HepG2 (cell line): ENCODE results near the gene QKI. TPM values are rescaled to one million over a fixed set of nuclear protein-coding genes. Genes with fewer than 3 reads are reported as not detected.
A peak's percentile ranks its signal among the peaks of the same experiment; 100 is the strongest.

ENCODE experiments used
- ATAC-seq: fragments of 200-7000 bp; cut with Tn5 transposase; 3 replicates; pipeline ENCODE4 v1.9.1; 2020; ENCODE audit warnings: mild to moderate bottlenecking, moderate library complexity
- BruUV-seq: library from RNA; stranded (reverse); fragments of 400-500 nt; replicated peaks from 2 replicates; lab custom pipeline; 2021; lab: Mats Ljungman, UMichigan
- CTCF ChIA-PET: fragments of 300-600 bp; formaldehyde crosslinking; extraction: SDS; loops from one replicate; lab custom pipeline; 2021; ENCODE audit warnings: low total read pairs, inconsistent platforms, low intra/inter-chr PET ratio; lab: Yijun Ruan, JAX
- POLR2A ChIA-PET: fragments of 350-600 bp; sonication (Branson Sonifier 250); formaldehyde crosslinking; loops from one replicate; lab custom pipeline; 2020; ENCODE audit warnings: antibody characterized with exemption, inconsistent platforms; lab: Yijun Ruan, JAX
- DNase-seq: peaks from one replicate; pipeline ENCODE4 v3.0.0-alpha.2; 2015; ENCODE audit warnings: low spot score
- FAIRE-seq: peaks from 3 replicates; lab custom pipeline; 2011; peaks lifted over from hg19 to GRCh38; lab: Jason Lieb, UNC
- H2AFZ ChIP-seq: one replicate; pipeline ENCODE4 v1.6.1; 2011; ENCODE audit warnings: low read length, inconsistent platforms
- H3K27ac ChIP-seq: fragments of 300-600 bp; 3 replicates; pipeline ENCODE4 v1.8.0; 2011; ENCODE audit warnings: mixed run types, mild to moderate bottlenecking, mixed read lengths, low read length, inconsistent platforms; ENCODE audit not compliant: insufficient read depth; ENCODE audit errors: extremely low read length
- H3K27me3 ChIP-seq, 2 experiments: fragments of 200-600 bp in 1 of 2; 2 replicates in 1 of 2; 3 replicates in 1 of 2; pipeline versions ENCODE4 v1.6.0 to v1.8.0; 2011; ENCODE audit warnings: low read length in 2 of 2, mild to moderate bottlenecking in 2 of 2, moderate library complexity in 2 of 2, inconsistent platforms in 1 of 2; ENCODE audit not compliant: insufficient read depth in 2 of 2, control insufficient read depth in 1 of 2
- H3K36me3 ChIP-seq, 2 experiments: fragments of 200-600 bp in 1 of 2; replicated peaks in 1 of 2; 2 replicates in 1 of 2; 3 replicates in 1 of 2; pipeline versions ENCODE4 v1.5.1 to v1.8.0; 2011; ENCODE audit warnings: low read length in 2 of 2, inconsistent platforms in 1 of 2; ENCODE audit not compliant: insufficient read depth in 2 of 2, control insufficient read depth in 1 of 2
- H3K4me1 ChIP-seq: 2 replicates; pipeline ENCODE4 v1.5.1; 2012; ENCODE audit warnings: low read length, inconsistent platforms; ENCODE audit not compliant: insufficient read depth
- H3K4me2 ChIP-seq: 2 replicates; pipeline ENCODE4 v1.6.0; 2011; ENCODE audit warnings: low read depth, low read length, inconsistent platforms
- H3K4me3 ChIP-seq, 3 experiments: fragments of 200-600 bp in 1 of 3; sonication (generic), shearing (Covaris generic) in 1 of 3; replicated peaks in 1 of 3; 2 replicates each; pipeline ENCODE4 v1.5.1; 2011 to 2016; ENCODE audit warnings: low read length in 3 of 3, inconsistent platforms in 2 of 3, low read depth in 2 of 3, mild to moderate bottlenecking in 2 of 3, control low read depth in 1 of 3, mixed read lengths in 1 of 3; ENCODE audit not compliant: insufficient read depth in 1 of 3
- H3K79me2 ChIP-seq: one replicate; pipeline ENCODE4 v1.6.1; 2011; ENCODE audit warnings: low read length, inconsistent platforms; ENCODE audit not compliant: insufficient read depth
- H3K9ac ChIP-seq: 2 replicates; pipeline ENCODE4 v1.6.0; 2011; ENCODE audit warnings: mild to moderate bottlenecking, low read depth, low read length, inconsistent platforms; ENCODE audit not compliant: insufficient read depth
- H3K9me3 ChIP-seq: 2 replicates; pipeline ENCODE4 v1.5.1; 2012; ENCODE audit warnings: mild to moderate bottlenecking, low read length
- H4K20me1 ChIP-seq: 2 replicates; pipeline ENCODE4 v1.6.0; 2011; ENCODE audit warnings: inconsistent platforms, mild to moderate bottlenecking, low read length, moderate library complexity; ENCODE audit not compliant: insufficient read depth
- MBNL3 ChIP-seq: fragments of 250-450 bp; sonication (Bioruptor Pico); conservative IDR thresholded peaks from 2 replicates; pipeline ENCODE4 v1.8.0; 2022; ENCODE audit warnings: mild to moderate bottlenecking, inconsistent platforms
- NFYC ChIP-seq: IDR thresholded peaks from 2 replicates; pipeline ENCODE4 v1.6.1; 2016; ENCODE audit warnings: missing genetic modification reagents, missing compliant biosample characterization
- RARA ChIP-seq: IDR thresholded peaks from 2 replicates; pipeline ENCODE4 v1.6.1; 2016; ENCODE audit warnings: missing genetic modification reagents, missing compliant biosample characterization
- SUZ12 ChIP-seq: fragments of 150-350 bp; IDR thresholded peaks from 2 replicates; pipeline ENCODE4 v1.6.1; 2014; ENCODE audit warnings: low read depth, low read length
- ZNF143 ChIP-seq: sonication (generic); formaldehyde crosslinking; IDR thresholded peaks from 2 replicates; pipeline ENCODE4 v1.4.0; 2020; ENCODE audit warnings: missing genetic modification reagents
- ZNF230 ChIP-seq: sonication (generic); formaldehyde crosslinking; IDR thresholded peaks from 2 replicates; pipeline ENCODE4 v1.4.0; 2020; ENCODE audit warnings: mild to moderate bottlenecking, missing genetic modification reagents
- ZNF558 ChIP-seq: sonication (generic); formaldehyde crosslinking; IDR thresholded peaks from 2 replicates; pipeline ENCODE4 v1.9.0; 2022; ENCODE audit warnings: mild to moderate bottlenecking, missing genetic modification reagents, borderline replicate concordance
- WGBS: methylation state at CpG from one replicate; pipeline ENCODE4 v1.1.6; 2017; ENCODE audit warnings: low lambda C conversion rate; 5-methylcytosine and 5-hydroxymethylcytosine counted together
- in situ Hi-C: cut with HindIII; loops from 2 replicates; pipeline ENCODE4 v1.10.0; 2017; ENCODE audit warnings: low pct_unique_long_range_greater_than_20kb; ENCODE audit not compliant: extremely low pct_ligation_motif_present
- intact Hi-C: fragments of 100-400 bp; cut with micrococcal nuclease; formaldehyde crosslinking; loops from one replicate; pipeline ENCODE4 v1.10.0; 2022; ENCODE audit not compliant: unreplicated experiment
- polyA plus RNA-seq, 8 experiments: library from polyadenylated mRNA; depleted of rRNA in 3 of 8; stranded (reverse) in 7 of 8; unstranded in 1 of 8; fragments of >200 nt; fragmentation: Illumina TruSeq in 4 of 8; extraction: Trizol in 4 of 8; gene quantifications; 2 replicates each; pipeline versions ENCODE4 v1.2.1 to v1.2.3, GENCODE V29; 2011 to 2016; ENCODE audit warnings: low read depth in 4 of 8, missing spikeins in 1 of 8, mixed read lengths in 1 of 8; ENCODE audit not compliant: insufficient read depth in 1 of 8
- total RNA-seq, 5 experiments: library from RNA; depleted of rRNA; stranded (reverse); fragments of >200 nt; fragmentation: Illumina TruSeq; extraction: Trizol; gene quantifications; 2 replicates each; pipeline ENCODE4 v1.2.3, GENCODE V29; 2016; ENCODE audit warnings: low read depth in 1 of 5
- TF ChIP-seq, protein P1 (sequence below): sonication (generic); formaldehyde crosslinking; IDR thresholded peaks from 2 replicates; pipeline ENCODE4 v1.5.1; 2020; ENCODE audit warnings: mild to moderate bottlenecking, moderate library complexity, missing genetic modification reagents
- TF ChIP-seq, protein P2 (sequence below): IDR thresholded peaks from 2 replicates; pipeline ENCODE4 v1.6.1; 2016; ENCODE audit warnings: missing biosample characterization, missing genetic modification reagents, low read depth

QKI gene
- total and polyA plus RNA-seq, 2 of the 13 experiments (the other 11 are each of a cell fraction or from before 2014, with no cell fraction given) = 136 to 137 TPM

DNA sequence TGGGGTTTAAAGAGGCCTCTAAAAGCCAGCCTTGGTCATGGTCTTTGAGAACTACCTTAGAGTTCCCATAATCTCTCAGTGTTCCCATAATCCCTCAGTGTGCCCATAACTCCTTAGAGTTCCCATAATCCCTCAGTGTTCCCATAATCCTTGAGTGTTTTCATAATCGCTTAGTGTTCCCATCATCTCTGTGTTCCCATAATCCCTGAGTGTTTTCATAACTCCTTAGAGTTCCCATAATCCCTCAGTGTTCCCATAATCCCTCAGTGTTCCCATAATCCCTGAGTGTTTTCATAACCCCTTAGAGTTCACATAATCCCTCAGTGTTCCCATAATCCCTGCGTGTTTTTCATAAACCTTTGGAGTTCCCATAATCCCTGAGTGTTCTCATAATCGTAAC, 199.2 kb downstream of the QKI start:
- no peak for ATAC-seq
- WGBS = 46% methylated on average over 3 of the region's 3 CpGs
- TF ChIP-seq RARA (CRISPR knock-in tag) (no peak), ZNF230 (CRISPR knock-in tag) (no peak), MBNL3 (CRISPR knock-in tag) (no peak), ZNF143 (CRISPR knock-in tag) (peak; percentile 28; the same call in 1 of the 2 replicates), NFYC (no peak), SUZ12 (no peak), ZNF558 (CRISPR knock-in tag) (no peak)
- TF ChIP-seq, protein P1, sequence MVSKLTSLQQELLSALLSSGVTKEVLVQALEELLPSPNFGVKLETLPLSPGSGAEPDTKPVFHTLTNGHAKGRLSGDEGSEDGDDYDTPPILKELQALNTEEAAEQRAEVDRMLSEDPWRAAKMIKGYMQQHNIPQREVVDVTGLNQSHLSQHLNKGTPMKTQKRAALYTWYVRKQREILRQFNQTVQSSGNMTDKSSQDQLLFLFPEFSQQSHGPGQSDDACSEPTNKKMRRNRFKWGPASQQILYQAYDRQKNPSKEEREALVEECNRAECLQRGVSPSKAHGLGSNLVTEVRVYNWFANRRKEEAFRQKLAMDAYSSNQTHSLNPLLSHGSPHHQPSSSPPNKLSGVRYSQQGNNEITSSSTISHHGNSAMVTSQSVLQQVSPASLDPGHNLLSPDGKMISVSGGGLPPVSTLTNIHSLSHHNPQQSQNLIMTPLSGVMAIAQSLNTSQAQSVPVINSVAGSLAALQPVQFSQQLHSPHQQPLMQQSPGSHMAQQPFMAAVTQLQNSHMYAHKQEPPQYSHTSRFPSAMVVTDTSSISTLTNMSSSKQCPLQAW (CRISPR knock-in tag) = no peak
- TF ChIP-seq, protein P2, sequence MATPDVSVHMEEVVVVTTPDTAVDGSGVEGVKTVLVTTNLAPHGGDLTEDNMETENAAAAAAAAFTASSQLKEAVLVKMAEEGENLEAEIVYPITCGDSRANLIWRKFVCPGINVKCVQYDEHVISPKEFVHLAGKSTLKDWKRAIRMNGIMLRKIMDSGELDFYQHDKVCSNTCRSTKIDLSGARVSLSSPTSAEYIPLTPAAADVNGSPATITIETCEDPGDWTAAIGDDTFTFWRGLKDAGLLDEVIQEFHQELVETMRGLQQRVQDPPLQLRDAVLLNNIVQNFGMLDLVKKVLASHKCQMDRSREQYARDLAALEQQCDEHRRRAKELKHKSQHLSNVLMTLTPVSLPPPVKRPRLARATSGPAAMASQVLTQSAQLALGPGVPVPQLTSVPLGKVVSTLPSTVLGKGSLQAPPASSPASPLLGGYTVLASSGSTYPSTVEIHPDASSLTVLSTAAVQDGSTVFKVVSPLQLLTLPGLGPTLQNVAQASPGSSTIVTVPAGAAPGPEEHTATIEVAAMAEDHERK (CRISPR knock-in tag) = no peak
- H3K4me1 ChIP-seq = no peaks in the 10 kb centered on the region
- H3K27me3 ChIP-seq = no peaks in the 10 kb centered on the region
- no TSS peak for BruUV-seq
- no peaks in the 10 kb centered on the region for H3K79me2 ChIP-seq
- CTCF ChIA-PET = no interaction called here
- in situ Hi-C loops = no loop called here
- H2AFZ ChIP-seq = no peak overlapping the region
- POLR2A ChIA-PET = no interaction called here
- no peaks in the 10 kb centered on the region for H3K9me3 ChIP-seq
- DNase-seq = no peak
- H3K27ac ChIP-seq = no peak overlapping the region
- FAIRE-seq = no peak
- no peak overlapping the region for H3K4me2 ChIP-seq
- intact Hi-C loops = no loop called here
- H3K4me3 ChIP-seq = no peak overlapping the region
- H3K9ac ChIP-seq = no peak overlapping the region
- H4K20me1 ChIP-seq = no peaks in the 10 kb centered on the region
- no peaks in the 10 kb centered on the region for H3K36me3 ChIP-seq
